Prostate gland (tissue), 2 donors: Measurements from ENCODE around the gene RUNDC3A. TPM values are rescaled to one million over a fixed set of nuclear protein-coding genes. Genes with fewer than 3 reads are reported as not detected.

Experiments used
- DNase-seq: peaks from one replicate; pipeline ENCODE4 v3.0.0-alpha.2; 2019; ENCODE audit warnings: low spot score
- H3K27ac ChIP-seq, 2 donors: fragments of 200-600 bp; sonication (generic); 2 replicates each; pipeline ENCODE4 v1.5.1; 2017 to 2019
- H3K27me3 ChIP-seq: fragments of 200-600 bp; sonication (generic); replicated peaks from 2 replicates; pipeline ENCODE4 v1.5.1; 2019; ENCODE audit not compliant: insufficient read depth
- H3K36me3 ChIP-seq, 2 donors: fragments of 200-600 bp; sonication (generic); 1 replicate in 1 of 2; 2 replicates in 1 of 2; pipeline versions ENCODE4 v1.5.1 to v1.8.1; 2017 to 2019
- H3K4me1 ChIP-seq: fragments of 200-600 bp; sonication (generic); replicated peaks from 2 replicates; pipeline ENCODE4 v1.5.1; 2019
- H3K4me3 ChIP-seq, 2 donors: fragments of 200-600 bp; sonication (generic); 2 replicates each; pipeline ENCODE4 v1.5.1; 2017 to 2019
- H3K9me3 ChIP-seq: fragments of 200-600 bp; sonication (generic); 2 replicates; pipeline ENCODE4 v1.5.1; 2017
- POLR2A ChIP-seq: fragments of 450-650 bp; IDR thresholded peaks from one replicate; pipeline ENCODE4 v1.6.1; 2016; ENCODE audit warnings: antibody characterized with exemption, mild to moderate bottlenecking
- POLR2AphosphoS5 ChIP-seq: sonication (generic); formaldehyde crosslinking; IDR thresholded peaks from one replicate; pipeline ENCODE4 v1.6.1; 2017; ENCODE audit warnings: antibody characterized with exemption
- WGBS: methylation state at CpG from one replicate; pipeline ENCODE4 v1.1.5; 2018; 5-methylcytosine and 5-hydroxymethylcytosine counted together
- intact Hi-C: fragments of 100-400 bp; cut with DNase I; formaldehyde crosslinking; loops from one replicate; pipeline ENCODE4 v1.14.2; 2022
- total RNA-seq, 2 donors: library from RNA; depleted of rRNA; stranded (reverse); fragments of >200 nt; gene quantifications; one replicate each; pipeline ENCODE4 v1.1.0, GENCODE V29; 2016
- TF ChIP-seq, protein P1 (sequence below), 4 experiments: fragments of 200-600 bp in 2 of 4; fragments of 450-650 bp in 2 of 4; sonication (generic) in 2 of 4; IDR thresholded peaks; 1 replicate in 3 of 4; 2 replicates in 1 of 4; pipeline ENCODE4 v1.5.1; 2016 to 2019; ENCODE audit warnings: antibody characterized with exemption in 4 of 4, mild to moderate bottlenecking in 2 of 4, moderate library complexity in 2 of 4

Gene RUNDC3A
- total RNA-seq, 2 donors from 2014 or later = 0.68 to 2.9 TPM

DNA sequence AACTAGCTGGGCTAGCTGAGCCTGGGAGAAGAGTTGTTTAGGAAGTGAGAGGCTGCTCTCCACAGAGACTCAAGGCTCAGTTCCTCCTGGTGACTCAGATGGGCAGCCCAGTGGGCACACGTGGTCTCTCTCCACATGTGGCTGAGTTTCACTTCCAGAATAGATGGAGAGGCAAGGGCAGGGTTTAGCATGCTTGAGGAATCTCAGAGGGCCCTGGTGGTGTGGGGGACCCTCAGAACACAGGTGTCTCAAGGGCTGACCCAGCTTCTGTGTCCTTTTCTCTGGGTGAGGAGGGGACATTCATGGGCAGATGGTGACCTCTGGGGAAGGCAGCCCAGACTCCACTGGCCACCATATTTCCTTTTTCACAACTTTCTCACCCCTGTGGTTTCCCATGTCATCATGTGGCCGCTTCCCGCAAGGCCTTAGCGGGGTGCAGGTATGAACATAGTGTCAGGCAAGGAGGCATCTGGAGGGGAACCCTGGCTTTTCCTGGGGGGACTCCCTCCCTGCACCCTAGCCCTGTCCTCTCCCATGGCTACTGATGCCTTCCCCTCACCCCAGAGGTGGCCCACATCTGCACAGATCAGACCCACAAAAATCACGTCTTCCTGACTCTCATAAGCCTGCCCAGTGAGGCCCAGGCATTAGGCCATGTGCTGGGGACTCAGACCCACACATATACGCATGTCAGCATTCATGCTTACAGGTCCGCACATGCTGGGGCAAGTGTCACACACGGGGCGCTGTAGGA is 40.0 kb downstream of the RUNDC3A start:
- peak; percentile 47 for DNase-seq
- Histone ChIP-seq H3K4me1 (no peaks in the 10 kb centered on the region), H3K27me3 (no peaks in the 10 kb centered on the region), H3K36me3 (peaks cover 5 to 10% of the 10 kb centered on the region in 2 donors), H3K4me3 (no peak overlapping the region), H3K27ac (no peak overlapping the region), H3K9me3 (no peaks in the 10 kb centered on the region)
- TF ChIP-seq POLR2AphosphoS5 = peak; percentile 15
- TF ChIP-seq, protein P1, sequence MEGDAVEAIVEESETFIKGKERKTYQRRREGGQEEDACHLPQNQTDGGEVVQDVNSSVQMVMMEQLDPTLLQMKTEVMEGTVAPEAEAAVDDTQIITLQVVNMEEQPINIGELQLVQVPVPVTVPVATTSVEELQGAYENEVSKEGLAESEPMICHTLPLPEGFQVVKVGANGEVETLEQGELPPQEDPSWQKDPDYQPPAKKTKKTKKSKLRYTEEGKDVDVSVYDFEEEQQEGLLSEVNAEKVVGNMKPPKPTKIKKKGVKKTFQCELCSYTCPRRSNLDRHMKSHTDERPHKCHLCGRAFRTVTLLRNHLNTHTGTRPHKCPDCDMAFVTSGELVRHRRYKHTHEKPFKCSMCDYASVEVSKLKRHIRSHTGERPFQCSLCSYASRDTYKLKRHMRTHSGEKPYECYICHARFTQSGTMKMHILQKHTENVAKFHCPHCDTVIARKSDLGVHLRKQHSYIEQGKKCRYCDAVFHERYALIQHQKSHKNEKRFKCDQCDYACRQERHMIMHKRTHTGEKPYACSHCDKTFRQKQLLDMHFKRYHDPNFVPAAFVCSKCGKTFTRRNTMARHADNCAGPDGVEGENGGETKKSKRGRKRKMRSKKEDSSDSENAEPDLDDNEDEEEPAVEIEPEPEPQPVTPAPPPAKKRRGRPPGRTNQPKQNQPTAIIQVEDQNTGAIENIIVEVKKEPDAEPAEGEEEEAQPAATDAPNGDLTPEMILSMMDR (IDR thresholded peaks at IDR 0.05) = no peak
- no peak for TF ChIP-seq POLR2A
- intact Hi-C loops = loop anchor here (5.0 kb wide), 1 partner anchor 136 kb away; no protein-coding TSS in a partner anchor
- 49% methylated on average over 9 of the region's 9 CpGs for WGBS

DNA sequence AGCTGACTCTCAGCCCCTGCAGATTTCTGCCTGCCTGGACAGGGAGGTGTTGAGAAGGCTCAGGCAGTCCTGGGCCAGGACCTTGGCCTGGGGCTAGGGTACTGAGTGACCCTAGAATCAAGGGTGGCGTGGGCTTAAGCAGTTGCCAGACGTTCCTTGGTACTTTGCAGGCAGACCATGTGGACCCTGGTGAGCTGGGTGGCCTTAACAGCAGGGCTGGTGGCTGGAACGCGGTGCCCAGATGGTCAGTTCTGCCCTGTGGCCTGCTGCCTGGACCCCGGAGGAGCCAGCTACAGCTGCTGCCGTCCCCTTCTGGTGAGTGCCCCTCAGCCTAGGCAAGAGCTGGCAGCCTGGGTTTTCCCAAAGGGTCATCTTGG is 40.6 kb downstream of the RUNDC3A start:
- WGBS = 70% methylated on average over 4 of the region's 6 CpGs
- H3K9me3 ChIP-seq = no peaks in the 10 kb centered on the region
- H3K4me3 ChIP-seq = no peak overlapping the region
- TF ChIP-seq POLR2A (no peak), POLR2AphosphoS5 (no peak)
- TF ChIP-seq, protein P1 (IDR thresholded peaks at IDR 0.05) = no peak
- H3K36me3 ChIP-seq = peaks cover 5 to 10% of the 10 kb centered on the region in 2 donors
- intact Hi-C loops = loop anchor here (5.0 kb wide), 1 partner anchor 137 kb away; no protein-coding TSS in a partner anchor
- no peaks in the 10 kb centered on the region for H3K27me3 ChIP-seq
- H3K27ac ChIP-seq = no peak overlapping the region
- no peak for DNase-seq
- no peaks in the 10 kb centered on the region for H3K4me1 ChIP-seq

DNA sequence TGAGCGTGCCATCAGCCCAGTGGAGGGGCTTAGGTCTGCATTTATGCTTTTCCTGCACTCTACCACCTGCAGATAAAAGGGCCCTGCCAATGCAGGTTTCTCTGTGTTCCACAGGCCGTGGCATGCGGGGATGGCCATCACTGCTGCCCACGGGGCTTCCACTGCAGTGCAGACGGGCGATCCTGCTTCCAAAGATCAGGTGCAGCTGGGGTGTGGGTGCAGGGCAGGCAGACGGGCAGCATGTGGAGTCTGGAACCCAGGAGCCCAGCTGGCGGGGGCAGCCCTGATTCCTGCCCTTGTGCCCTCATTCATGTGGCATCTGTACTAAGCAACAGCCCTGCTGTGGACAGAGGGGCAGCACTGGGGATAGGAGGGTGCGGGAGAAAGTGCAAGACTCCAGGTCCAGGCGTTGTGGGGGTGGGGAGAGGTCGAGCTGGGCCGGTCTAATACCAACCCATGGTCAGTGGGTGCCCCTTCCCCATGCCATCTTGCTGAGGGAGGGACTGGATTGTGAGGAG is 41.2 kb downstream of the RUNDC3A start:
- intact Hi-C loops = loop anchor here (5.0 kb wide), 1 partner anchor 137 kb away; no protein-coding TSS in a partner anchor
- Histone ChIP-seq H3K9me3 (no peaks in the 10 kb centered on the region), H3K36me3 (peaks cover 5 to 10% of the 10 kb centered on the region in 2 donors), H3K27ac (no peak overlapping the region), H3K4me3 (no peak overlapping the region), H3K4me1 (no peaks in the 10 kb centered on the region), H3K27me3 (no peaks in the 10 kb centered on the region)
- WGBS = 88% methylated on average over 12 of the region's 12 CpGs
- TF ChIP-seq POLR2AphosphoS5 (no peak), POLR2A (no peak)
- TF ChIP-seq, protein P1 (IDR thresholded peaks at IDR 0.05) = no peak
- no peak for DNase-seq

DNA sequence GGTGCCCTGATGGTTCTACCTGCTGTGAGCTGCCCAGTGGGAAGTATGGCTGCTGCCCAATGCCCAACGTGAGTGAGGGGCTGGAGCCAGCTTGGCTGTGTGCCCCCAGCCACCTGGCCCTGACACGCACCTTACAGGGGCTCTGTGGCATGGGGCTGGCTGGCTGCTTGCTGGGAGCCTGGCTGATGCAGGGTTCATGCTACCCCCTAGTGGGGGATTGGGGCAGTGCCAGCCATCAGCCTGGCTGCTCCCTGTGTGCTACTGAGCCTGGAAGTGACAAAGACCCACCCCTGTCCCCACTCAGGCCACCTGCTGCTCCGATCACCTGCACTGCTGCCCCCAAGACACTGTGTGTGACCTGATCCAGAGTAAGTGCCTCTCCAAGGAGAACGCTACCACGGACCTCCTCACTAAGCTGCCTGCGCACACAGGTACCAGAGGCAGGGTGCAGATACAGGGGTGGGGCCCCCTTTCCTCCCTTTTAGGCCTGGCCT is 42.4 kb downstream of the RUNDC3A start:
- Histone ChIP-seq H3K27ac (no peak overlapping the region), H3K4me1 (no peaks in the 10 kb centered on the region), H3K4me3 (no peak overlapping the region), H3K36me3 (peaks cover 5 to 10% of the 10 kb centered on the region in 2 donors), H3K9me3 (no peaks in the 10 kb centered on the region), H3K27me3 (no peaks in the 10 kb centered on the region)
- no peak for TF ChIP-seq POLR2A
- TF ChIP-seq, protein P1 (IDR thresholded peaks at IDR 0.05) = peak in 3 of 4 experiments; percentile 36 to 72 (median 56)
- WGBS = 71% methylated on average over 5 of the region's 6 CpGs
- DNase-seq = peak; percentile 41
- intact Hi-C loops = no loop called here
